CD14-positive monocyte (primary cell): Measurements from ENCODE around the gene CENPP. TPM values are rescaled to one million over a fixed set of nuclear protein-coding genes. Genes with fewer than 3 reads are reported as not detected.
A peak's percentile ranks its signal among the peaks of the same experiment; 100 is the strongest.

ENCODE experiments used
- DNase-seq, 3 donors: peaks; one replicate each; pipeline ENCODE4 v3.0.0-alpha.2; 2011 to 2022
- H2AFZ ChIP-seq: 2 replicates; pipeline ENCODE4 v1.6.0; 2012; ENCODE audit warnings: mild to moderate bottlenecking, low read depth, low read length, inconsistent platforms; ENCODE audit not compliant: insufficient read depth, poor library complexity, severe bottlenecking
- H3K27ac ChIP-seq, 2 donors: 1 replicate in 1 of 2; 2 replicates in 1 of 2; pipeline ENCODE4 v1.5.1; 2012 to 2013; ENCODE audit warnings: low read length in 2 of 2, control low read depth in 1 of 2, inconsistent platforms in 1 of 2, low read depth in 1 of 2, mild to moderate bottlenecking in 1 of 2
- H3K27me3 ChIP-seq, 2 donors: one replicate each; pipeline versions ENCODE4 v1.6.0 to v1.6.1; 2011 to 2013; ENCODE audit warnings: low read length in 2 of 2; ENCODE audit not compliant: control insufficient read depth in 2 of 2, insufficient read depth in 2 of 2
- H3K36me3 ChIP-seq, 2 donors: replicated peaks in 1 of 2; 1 replicate in 1 of 2; 2 replicates in 1 of 2; pipeline versions ENCODE4 v1.5.1 to v1.6.1; 2012 to 2013; ENCODE audit warnings: low read length in 2 of 2, control low read depth in 1 of 2, inconsistent platforms in 1 of 2, mild to moderate bottlenecking in 1 of 2; ENCODE audit not compliant: insufficient read depth in 2 of 2, control insufficient read depth in 1 of 2
- H3K4me1 ChIP-seq, 2 donors: 1 replicate in 1 of 2; 2 replicates in 1 of 2; pipeline versions ENCODE4 v1.5.1 to v1.6.1; 2012 to 2013; ENCODE audit warnings: low read length in 2 of 2, control low read depth in 1 of 2, inconsistent platforms in 1 of 2, mild to moderate bottlenecking in 1 of 2, moderate library complexity in 1 of 2; ENCODE audit not compliant: insufficient read depth in 2 of 2, control insufficient read depth in 1 of 2
- H3K4me2 ChIP-seq: replicated peaks from 2 replicates; pipeline ENCODE3; 2012; ENCODE audit warnings: low read length, moderate library complexity, mild to moderate bottlenecking; ENCODE audit not compliant: poor library complexity, severe bottlenecking; ENCODE audit errors: extremely low read depth
- H3K4me3 ChIP-seq, 3 experiments: fragments of 200-600 bp in 1 of 3; sonication (generic) in 1 of 3; replicated peaks in 1 of 3; 1 replicate in 2 of 3; 2 replicates in 1 of 3; pipeline ENCODE4 v1.5.1; 2011 to 2013; ENCODE audit warnings: low read length in 3 of 3, mild to moderate bottlenecking in 3 of 3, control low read depth in 2 of 3, low read depth in 2 of 3, inconsistent platforms in 1 of 3, moderate library complexity in 1 of 3
- H3K79me2 ChIP-seq: 2 replicates; pipeline ENCODE4 v1.6.0; 2012; ENCODE audit warnings: mild to moderate bottlenecking, control low read depth, inconsistent platforms, low read length, moderate library complexity; ENCODE audit not compliant: insufficient read depth
- H3K9ac ChIP-seq: 2 replicates; pipeline ENCODE4 v1.6.0; 2017; ENCODE audit warnings: low read length, mild to moderate bottlenecking; ENCODE audit not compliant: insufficient read depth, poor library complexity, severe bottlenecking
- H3K9me3 ChIP-seq, 2 donors: replicated peaks in 1 of 2; 1 replicate in 1 of 2; 2 replicates in 1 of 2; pipeline versions ENCODE4 v1.5.1 to v1.6.1; 2012 to 2013; ENCODE audit warnings: low read length in 2 of 2, control low read depth in 1 of 2; ENCODE audit not compliant: control insufficient read depth in 1 of 2, insufficient read depth in 1 of 2
- H4K20me1 ChIP-seq: 2 replicates; pipeline ENCODE4 v1.6.0; 2012; ENCODE audit warnings: mild to moderate bottlenecking, low read length, control low read depth, moderate library complexity; ENCODE audit not compliant: insufficient read depth
- H3K27ac Mint-ChIP-seq, 7 donors: one replicate each; pipeline ENCODE4 v1.8.0; 2020; ENCODE audit warnings: mild to moderate bottlenecking in 7 of 7, mixed read lengths in 7 of 7, moderate library complexity in 6 of 7, inconsistent platforms in 2 of 7
- H3K27me3 Mint-ChIP-seq, 3 donors: one replicate each; pipeline ENCODE4 v1.8.0; 2021 to 2022; ENCODE audit warnings: low read depth in 3 of 3, mild to moderate bottlenecking in 3 of 3, mixed read lengths in 3 of 3, moderate library complexity in 3 of 3, inconsistent platforms in 1 of 3
- H3K36me3 Mint-ChIP-seq, 2 donors: one replicate each; pipeline ENCODE4 v1.8.0; 2020; ENCODE audit warnings: mixed read lengths in 2 of 2, inconsistent platforms in 1 of 2, mild to moderate bottlenecking in 1 of 2
- H3K4me1 Mint-ChIP-seq: one replicate; pipeline ENCODE4 v1.8.0; 2020; ENCODE audit warnings: mild to moderate bottlenecking, mixed read lengths
- H3K4me3 Mint-ChIP-seq, 2 donors: one replicate each; pipeline ENCODE4 v1.8.0; 2020; ENCODE audit warnings: mild to moderate bottlenecking in 2 of 2, mixed read lengths in 2 of 2, moderate library complexity in 1 of 2
- H3K9me3 Mint-ChIP-seq, 7 donors: one replicate each; pipeline ENCODE4 v1.8.0; 2020 to 2022; ENCODE audit warnings: mixed read lengths in 7 of 7, mild to moderate bottlenecking in 6 of 7, moderate library complexity in 6 of 7, inconsistent platforms in 2 of 7
- CTCF ChIP-seq: fragments of 200-600 bp; IDR thresholded peaks from one replicate; pipeline ENCODE4 v1.8.0; 2022; ENCODE audit warnings: antibody characterized with exemption, mild to moderate bottlenecking
- WGBS: methylation state at CpG from one replicate; pipeline ENCODE4 v1.1.5; 2013; ENCODE audit warnings: missing lambda C conversion rate; ENCODE audit not compliant: insufficient coverage; 5-methylcytosine and 5-hydroxymethylcytosine counted together
- intact Hi-C, 2 donors: fragments of 100-400 bp; cut with micrococcal nuclease; formaldehyde crosslinking; loops; one replicate each; pipeline versions ENCODE4 v1.15.0 to v1.15.1; 2023
- polyA plus RNA-seq, 3 donors: library from polyadenylated mRNA; depleted of rRNA in 1 of 3; unstranded in 2 of 3; stranded (reverse) in 1 of 3; fragments of 300-500 nt in 2 of 3; fragments of >200 nt in 1 of 3; fragmentation: Illumina TruSeq in 2 of 3; gene quantifications; 1 replicate in 2 of 3; 2 replicates in 1 of 3; pipeline ENCODE4 v1.2.3, GENCODE V29; 2012 to 2021

CENPP gene
- polyA plus RNA-seq, 3 donors, result 0.50 to 1.1 (median 1.1) TPM

- no peaks in the 10 kb centered on the region for H4K20me1 ChIP-seq
- H3K4me1 ChIP-seq, result no peaks in the 10 kb centered on the region
- no peaks in the 10 kb centered on the region for H3K79me2 ChIP-seq
- peak; percentile 55 for TF ChIP-seq CTCF
- Mint-ChIP-seq H3K4me1 (no peaks in the 10 kb centered on the region), H3K36me3 (peaks cover 0 to 4% of the 10 kb centered on the region in 2 donors), H3K9me3 (no peaks in the 10 kb centered on the region), H3K27ac (no peak overlapping the region), H3K27me3 (peaks cover 0 to 2% (median 1%) of the 10 kb centered on the region in 3 donors), H3K4me3 (no peak overlapping the region)
- H3K36me3 ChIP-seq, result no peaks in the 10 kb centered on the region
- H3K27me3 ChIP-seq, result no peaks in the 10 kb centered on the region
- intact Hi-C loops, result loop anchor here in 1 of 2 donors (5.0 kb wide), 1 partner anchor 297 kb away; no protein-coding TSS in a partner anchor
- no peak overlapping the region for H3K4me3 ChIP-seq
- no peak overlapping the region for H3K9ac ChIP-seq
- no peak overlapping the region for H2AFZ ChIP-seq
- no peak for DNase-seq
- H3K9me3 ChIP-seq, result no peaks in the 10 kb centered on the region
- no peak overlapping the region for H3K27ac ChIP-seq
- no peak overlapping the region for H3K4me2 ChIP-seq
- no CpG with 5 or more reads among the region's 5 CpGs for WGBS
Measured at GRCh38 chr9:92438900-92439526, 113.3 kb downstream of the CENPP start.

GRCh38 chr9:92439921-92440750, 114.4 kb downstream of the CENPP start:
- H3K9ac ChIP-seq, result no peak overlapping the region
- H4K20me1 ChIP-seq, result no peaks in the 10 kb centered on the region
- H3K79me2 ChIP-seq, result no peaks in the 10 kb centered on the region
- no peaks in the 10 kb centered on the region for H3K4me1 ChIP-seq
- H3K4me3 Mint-ChIP-seq, result no peak overlapping the region
- H3K9me3 ChIP-seq, result no peaks in the 10 kb centered on the region
- no peaks in the 10 kb centered on the region for H3K27me3 ChIP-seq
- no peak for DNase-seq
- H3K27ac Mint-ChIP-seq, result peak overlapping the region in 1 of 7 donors; percentile 4
- H3K4me3 ChIP-seq, result no peak overlapping the region
- intact Hi-C loops, result loop anchor here in 1 of 2 donors (5.0 kb wide), 1 partner anchor 298 kb away; no protein-coding TSS in a partner anchor
- no peak overlapping the region for H3K27ac ChIP-seq
- H2AFZ ChIP-seq, result no peak overlapping the region
- no peaks in the 10 kb centered on the region for H3K36me3 Mint-ChIP-seq
- 100% methylated on average over 2 of the region's 5 CpGs for WGBS
- H3K9me3 Mint-ChIP-seq, result no peaks in the 10 kb centered on the region
- H3K4me1 Mint-ChIP-seq, result no peaks in the 10 kb centered on the region
- H3K4me2 ChIP-seq, result no peak overlapping the region
- H3K36me3 ChIP-seq, result no peaks in the 10 kb centered on the region
- peaks cover 0 to 2% (median 0%) of the 10 kb centered on the region in 3 donors for H3K27me3 Mint-ChIP-seq
- no peak for TF ChIP-seq CTCF
